Stomach (tissue), 4 donors: ENCODE measurements around the gene P2RX3.

Experiments
- CTCF ChIP-seq, 7 experiments: fragments of 450-650 bp in 4 of 7; fragments of 200-600 bp in 3 of 7; sonication (generic) in 3 of 7; IDR thresholded peaks; one replicate each; pipeline ENCODE4 v1.5.1; 2016 to 2019; ENCODE audit warnings: antibody characterized with exemption in 7 of 7, control low read depth in 2 of 7, mild to moderate bottlenecking in 1 of 7
- POLR2AphosphoS5 ChIP-seq, 3 donors: sonication (generic); formaldehyde crosslinking; IDR thresholded peaks; one replicate each; pipeline ENCODE4 v1.6.1; 2016; ENCODE audit warnings: antibody characterized with exemption in 3 of 3

- no peak for TF ChIP-seq CTCF (IDR thresholded peaks at IDR 0.05)
- TF ChIP-seq POLR2AphosphoS5 (IDR thresholded peaks at IDR 0.05): no peak
Measured at GRCh38 chr11:57301711-57302423, 36.3 kb upstream of the P2RX3 start.
